ENCODE measurements around the gene LCE1D. TPM values are rescaled to one million over a fixed set of nuclear protein-coding genes. Genes with fewer than 3 reads are reported as not detected.
A peak's percentile ranks its signal among the peaks of the same experiment; 100 is the strongest.

The LCE1D gene
- total RNA-seq, 1 experiment from 2014 or later = not detected

DNA sequence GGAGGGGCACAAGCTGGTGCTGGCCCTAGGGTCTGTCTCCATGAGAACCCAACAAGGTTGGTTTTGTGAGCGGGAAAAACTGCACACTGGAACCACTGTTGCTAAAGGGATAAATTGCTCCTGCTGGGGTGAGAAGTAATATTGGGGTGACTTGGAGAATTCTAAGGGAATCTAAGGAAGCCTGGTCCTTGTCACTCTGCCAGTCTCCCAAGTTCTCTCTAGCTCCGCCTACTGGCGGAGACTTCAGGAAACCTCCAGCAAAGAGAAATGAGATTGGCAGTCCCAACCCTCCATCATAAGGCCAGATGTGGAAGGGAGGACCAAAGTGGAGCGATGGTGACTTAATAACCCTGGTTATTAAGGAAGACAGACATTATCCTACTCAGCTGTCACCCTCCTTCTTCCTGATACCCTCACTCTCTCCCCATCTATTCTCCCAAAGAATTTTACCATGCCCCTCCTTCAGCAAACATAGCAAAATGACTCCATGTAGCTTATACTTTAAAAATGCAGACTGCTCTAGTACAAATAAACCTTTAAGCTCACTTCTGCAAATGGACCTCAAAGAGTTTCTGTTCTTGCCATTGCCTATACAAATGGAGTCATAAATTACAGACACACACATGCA, 18.9 kb upstream of the LCE1D start:
- intact Hi-C loops (cut with micrococcal nuclease; ENCODE audit: unreplicated experiment) (no loop called here), in situ Hi-C loops (cut with HindIII; ENCODE audit: low pct_unique_long_range_greater_than_20kb, low sequenced_read_pairs) (no loop called here)
- Histone ChIP-seq H3K9me3 (ENCODE audit: control insufficient read depth, insufficient read depth, low read depth, low read length) (no peaks in the 10 kb centered on the region), H3K36me3 (ENCODE audit: control insufficient read depth, insufficient read depth, low read length) (no peaks in the 10 kb centered on the region), H3K27me3 (ENCODE audit: control insufficient read depth, insufficient read depth, low read length) (peaks cover 2% of the 10 kb centered on the region; the same call in 1 of the 2 replicates), H3K27ac (ENCODE audit: low read length) (no peak overlapping the region), H3K4me3 (ENCODE audit: low read depth in 2 of 2, low read length in 2 of 2) (no peak overlapping the region), H3K4me1 (ENCODE audit: control insufficient read depth, insufficient read depth, low read length) (no peaks in the 10 kb centered on the region)
- TF ChIP-seq, protein P1, sequence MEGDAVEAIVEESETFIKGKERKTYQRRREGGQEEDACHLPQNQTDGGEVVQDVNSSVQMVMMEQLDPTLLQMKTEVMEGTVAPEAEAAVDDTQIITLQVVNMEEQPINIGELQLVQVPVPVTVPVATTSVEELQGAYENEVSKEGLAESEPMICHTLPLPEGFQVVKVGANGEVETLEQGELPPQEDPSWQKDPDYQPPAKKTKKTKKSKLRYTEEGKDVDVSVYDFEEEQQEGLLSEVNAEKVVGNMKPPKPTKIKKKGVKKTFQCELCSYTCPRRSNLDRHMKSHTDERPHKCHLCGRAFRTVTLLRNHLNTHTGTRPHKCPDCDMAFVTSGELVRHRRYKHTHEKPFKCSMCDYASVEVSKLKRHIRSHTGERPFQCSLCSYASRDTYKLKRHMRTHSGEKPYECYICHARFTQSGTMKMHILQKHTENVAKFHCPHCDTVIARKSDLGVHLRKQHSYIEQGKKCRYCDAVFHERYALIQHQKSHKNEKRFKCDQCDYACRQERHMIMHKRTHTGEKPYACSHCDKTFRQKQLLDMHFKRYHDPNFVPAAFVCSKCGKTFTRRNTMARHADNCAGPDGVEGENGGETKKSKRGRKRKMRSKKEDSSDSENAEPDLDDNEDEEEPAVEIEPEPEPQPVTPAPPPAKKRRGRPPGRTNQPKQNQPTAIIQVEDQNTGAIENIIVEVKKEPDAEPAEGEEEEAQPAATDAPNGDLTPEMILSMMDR (IDR thresholded peaks at IDR 0.05) = peak; percentile 55
- TF ChIP-seq, protein P2, sequence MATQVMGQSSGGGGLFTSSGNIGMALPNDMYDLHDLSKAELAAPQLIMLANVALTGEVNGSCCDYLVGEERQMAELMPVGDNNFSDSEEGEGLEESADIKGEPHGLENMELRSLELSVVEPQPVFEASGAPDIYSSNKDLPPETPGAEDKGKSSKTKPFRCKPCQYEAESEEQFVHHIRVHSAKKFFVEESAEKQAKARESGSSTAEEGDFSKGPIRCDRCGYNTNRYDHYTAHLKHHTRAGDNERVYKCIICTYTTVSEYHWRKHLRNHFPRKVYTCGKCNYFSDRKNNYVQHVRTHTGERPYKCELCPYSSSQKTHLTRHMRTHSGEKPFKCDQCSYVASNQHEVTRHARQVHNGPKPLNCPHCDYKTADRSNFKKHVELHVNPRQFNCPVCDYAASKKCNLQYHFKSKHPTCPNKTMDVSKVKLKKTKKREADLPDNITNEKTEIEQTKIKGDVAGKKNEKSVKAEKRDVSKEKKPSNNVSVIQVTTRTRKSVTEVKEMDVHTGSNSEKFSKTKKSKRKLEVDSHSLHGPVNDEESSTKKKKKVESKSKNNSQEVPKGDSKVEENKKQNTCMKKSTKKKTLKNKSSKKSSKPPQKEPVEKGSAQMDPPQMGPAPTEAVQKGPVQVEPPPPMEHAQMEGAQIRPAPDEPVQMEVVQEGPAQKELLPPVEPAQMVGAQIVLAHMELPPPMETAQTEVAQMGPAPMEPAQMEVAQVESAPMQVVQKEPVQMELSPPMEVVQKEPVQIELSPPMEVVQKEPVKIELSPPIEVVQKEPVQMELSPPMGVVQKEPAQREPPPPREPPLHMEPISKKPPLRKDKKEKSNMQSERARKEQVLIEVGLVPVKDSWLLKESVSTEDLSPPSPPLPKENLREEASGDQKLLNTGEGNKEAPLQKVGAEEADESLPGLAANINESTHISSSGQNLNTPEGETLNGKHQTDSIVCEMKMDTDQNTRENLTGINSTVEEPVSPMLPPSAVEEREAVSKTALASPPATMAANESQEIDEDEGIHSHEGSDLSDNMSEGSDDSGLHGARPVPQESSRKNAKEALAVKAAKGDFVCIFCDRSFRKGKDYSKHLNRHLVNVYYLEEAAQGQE (IDR thresholded peaks at IDR 0.05; ENCODE audit: insufficient read depth in 1 of 2, low read depth in 2 of 2, low read length in 1 of 2) = no peak
- BruUV-seq (replicated peaks) = no TSS peak
- ChIA-PET CTCF (no interaction called here), POLR2A (no interaction called here)
- ATAC-seq (no peak), DNase-seq (ENCODE audit: low read depth, low spot score) (no peak)

DNA sequence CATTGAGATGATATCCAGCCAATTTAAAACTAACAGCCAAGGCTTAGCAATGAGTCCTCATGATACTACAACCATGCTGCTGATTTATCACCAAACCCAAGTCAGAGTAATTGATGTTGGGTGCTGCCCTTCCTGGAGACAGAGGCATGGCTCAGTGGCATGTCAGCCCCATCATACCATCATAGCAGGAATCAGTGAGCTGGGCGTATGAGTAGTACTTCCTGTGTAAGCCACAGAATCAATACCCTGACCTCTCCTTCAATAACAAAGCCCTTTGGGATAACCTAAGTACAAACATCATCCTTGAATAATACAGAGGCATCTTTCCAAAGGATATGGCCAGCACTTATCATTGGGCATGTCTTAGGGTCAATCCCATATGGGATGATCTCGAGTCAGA, 13.4 kb upstream of the LCE1D start:
- POLR2A ChIA-PET = no interaction called here
- no peak for DNase-seq (ENCODE audit: low read depth, low spot score)

More for the DNA sequence above, 13.4 kb upstream of the LCE1D start:
- CTCF ChIA-PET = no interaction called here
- H3K27me3 ChIP-seq (ENCODE audit: control insufficient read depth, insufficient read depth, low read length) = peaks cover 2% of the 10 kb centered on the region
- intact Hi-C loops (cut with micrococcal nuclease; ENCODE audit: unreplicated experiment) = no loop called here
- no peaks in the 10 kb centered on the region for H3K36me3 ChIP-seq (ENCODE audit: control insufficient read depth, insufficient read depth, low read length)
- BruUV-seq (replicated peaks) = no TSS peak
- TF ChIP-seq, protein P1 (IDR thresholded peaks at IDR 0.05) = no peak
- TF ChIP-seq, protein P2 (IDR thresholded peaks at IDR 0.05; ENCODE audit: insufficient read depth in 1 of 2, low read depth in 2 of 2, low read length in 1 of 2) = no peak
- no peak for TF ChIP-seq POLR2AphosphoS5 (IDR thresholded peaks at IDR 0.05; ENCODE audit: low read depth, low read length)
- TF ChIP-seq SIN3A (IDR thresholded peaks at IDR 0.05; ENCODE audit: borderline replicate concordance, insufficient read depth, low read depth, low read length) = no peak
- TF ChIP-seq TCF7L2 (IDR thresholded peaks at IDR 0.05; ENCODE audit: low read depth, low read length) = no peak
- ATAC-seq = no peak
- no peaks in the 10 kb centered on the region for H3K9me3 ChIP-seq (ENCODE audit: control insufficient read depth, insufficient read depth, low read depth, low read length)
- no peaks in the 10 kb centered on the region for H3K4me1 ChIP-seq (ENCODE audit: control insufficient read depth, insufficient read depth, low read length)
- in situ Hi-C loops (cut with HindIII; ENCODE audit: low pct_unique_long_range_greater_than_20kb, low sequenced_read_pairs) = no loop called here
- H3K4me3 ChIP-seq (ENCODE audit: low read depth in 2 of 2, low read length in 2 of 2) = no peak overlapping the region
- H3K27ac ChIP-seq (ENCODE audit: low read length) = no peak overlapping the region
